ENCODE measurements around the gene PLAC8.

- no peak for TF ChIP-seq POLR2A (IDR thresholded peaks at IDR 0.05)
- TF ChIP-seq CTCF (IDR thresholded peaks at IDR 0.05): no peak
Observed at GRCh38 chr4:83080561-83080960, 34.0 kb downstream of the PLAC8 start.

Measured in upper lobe of left lung (tissue), 4 donors.